NAMALWA (cell line): ENCODE results near the gene STIL.

Experiments used
- DNase-seq: peaks from one replicate; pipeline ENCODE4 v3.0.0-alpha.2; 2015; ENCODE audit warnings: low spot score

STIL gene

GRCh38 chr1:47235241-47235681 lies 78.7 kb downstream of the STIL start:
- DNase-seq: no peak

GRCh38 chr1:47233186-47233585 lies 80.8 kb downstream of the STIL start:
- DNase-seq: no peak

GRCh38 chr1:47232187-47232874 lies 81.6 kb downstream of the STIL start, which contains the start of gene TAL1:
Gene TAL1, minus strand, starts transcription at chr1:47232225. Its CDS starts 6,337 bp downstream, at chr1:47225888.
- no peak for DNase-seq

GRCh38 chr1:47231301-47232186 lies 82.4 kb downstream of the STIL start:
- no peak for DNase-seq

DNA sequence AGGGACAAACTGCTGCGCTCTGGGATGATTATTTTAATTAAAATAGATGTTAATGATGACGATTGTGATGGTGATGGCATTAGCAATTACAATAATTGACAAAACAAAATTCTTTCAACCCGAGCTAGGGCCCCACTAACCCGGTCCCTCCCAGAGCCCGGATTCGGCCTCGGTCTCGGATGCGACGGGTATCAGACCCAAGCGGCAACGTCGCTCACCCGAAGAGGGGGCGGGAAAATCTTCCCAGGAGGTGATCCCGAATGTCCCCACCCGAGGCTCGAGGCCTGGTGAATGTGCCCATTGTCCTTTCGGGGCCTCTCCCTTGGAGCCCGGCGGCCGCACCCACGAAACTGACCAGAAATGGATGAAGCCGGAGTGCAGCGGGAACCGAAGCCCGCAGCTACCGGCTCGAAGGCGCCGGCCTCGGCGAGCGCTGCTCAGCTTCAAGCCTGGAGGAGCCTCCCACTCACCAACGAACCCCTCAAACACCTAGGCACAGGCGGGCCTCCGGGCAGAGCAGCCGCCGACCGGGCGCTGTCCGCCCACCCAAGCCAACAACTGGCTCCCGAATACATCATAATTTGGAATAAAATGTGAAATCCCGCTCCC lies 83.2 kb downstream of the STIL start:
- DNase-seq: no peak

DNA sequence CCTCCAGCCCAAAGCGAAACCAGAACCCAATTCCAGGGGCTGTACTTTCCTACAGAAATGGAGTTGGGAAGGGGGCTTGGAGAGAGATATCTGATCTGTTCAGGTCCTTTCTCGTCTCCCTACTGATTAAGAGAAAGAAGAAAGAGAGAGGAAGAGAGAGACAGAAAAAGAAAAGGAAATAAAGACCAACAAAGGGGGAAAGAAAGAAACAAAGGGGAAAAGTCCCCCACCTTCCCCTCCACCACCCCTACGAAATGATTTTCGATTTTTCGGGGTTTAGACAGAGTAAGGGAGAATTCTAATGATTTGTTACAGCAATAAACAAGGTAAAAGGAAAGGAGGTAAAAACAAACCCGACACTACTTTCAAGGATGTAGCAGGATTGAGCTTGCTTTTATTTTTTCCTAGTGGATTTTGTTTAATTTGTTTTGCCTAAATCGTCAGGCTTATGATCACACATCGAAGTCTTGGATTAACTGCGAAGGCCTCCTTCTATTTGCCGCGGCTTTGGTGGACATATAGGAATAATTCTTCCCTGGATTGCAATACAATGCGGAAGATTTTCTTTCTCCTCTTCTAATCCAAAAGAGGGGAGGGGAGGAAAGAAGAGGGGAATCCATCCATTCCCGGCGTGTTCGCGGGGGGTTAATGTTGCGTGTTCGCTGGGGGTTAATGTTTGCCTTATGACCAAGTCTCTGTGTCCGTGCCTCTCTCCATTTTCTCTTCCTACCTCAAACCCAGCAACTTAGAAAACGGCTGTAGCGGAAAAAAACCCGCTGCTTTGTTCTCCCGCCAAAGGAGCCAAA lies 83.9 kb downstream of the STIL start:
- DNase-seq: no peak

DNA sequence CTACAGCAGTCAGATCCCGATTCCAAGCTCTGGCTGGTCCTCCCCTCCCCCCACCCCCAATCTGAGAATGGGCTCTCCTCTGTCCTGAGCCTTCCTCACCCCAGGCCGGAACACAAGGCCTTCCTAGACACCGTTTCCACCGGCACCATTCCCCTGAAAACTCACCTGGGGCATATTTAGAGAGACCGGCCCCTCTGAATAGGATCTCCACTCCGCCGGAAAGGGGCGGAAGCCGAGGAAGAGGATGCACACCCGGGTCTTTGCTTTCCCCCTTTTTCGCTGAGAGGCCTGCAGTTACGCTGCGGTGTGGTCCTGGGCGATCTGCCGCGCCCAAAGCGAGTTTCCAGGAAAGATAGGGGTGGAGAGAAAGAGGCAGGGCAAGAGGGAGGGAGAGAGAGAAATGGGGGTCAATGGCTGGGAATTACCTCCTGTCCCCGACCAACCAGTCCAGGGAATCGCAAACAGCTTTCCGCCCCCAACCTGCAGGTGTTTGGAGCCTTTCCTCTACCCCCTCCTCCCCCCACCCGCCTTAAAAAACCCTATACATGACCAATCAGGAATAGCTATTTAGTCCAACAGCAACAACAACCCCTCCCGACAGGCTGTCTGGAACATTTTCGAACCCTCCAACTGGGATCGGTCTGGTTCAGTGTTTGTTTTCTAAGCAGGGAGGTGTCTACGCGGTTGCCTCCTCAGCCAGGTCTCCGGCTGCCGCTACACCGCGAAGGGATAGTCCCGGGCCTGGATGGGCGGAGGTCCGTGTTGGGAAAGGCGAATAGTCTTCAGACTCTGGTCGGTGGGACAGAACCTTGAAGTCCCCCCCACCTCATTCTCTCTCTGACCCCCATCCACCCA lies 84.7 kb downstream of the STIL start:
- DNase-seq: no peak

DNA sequence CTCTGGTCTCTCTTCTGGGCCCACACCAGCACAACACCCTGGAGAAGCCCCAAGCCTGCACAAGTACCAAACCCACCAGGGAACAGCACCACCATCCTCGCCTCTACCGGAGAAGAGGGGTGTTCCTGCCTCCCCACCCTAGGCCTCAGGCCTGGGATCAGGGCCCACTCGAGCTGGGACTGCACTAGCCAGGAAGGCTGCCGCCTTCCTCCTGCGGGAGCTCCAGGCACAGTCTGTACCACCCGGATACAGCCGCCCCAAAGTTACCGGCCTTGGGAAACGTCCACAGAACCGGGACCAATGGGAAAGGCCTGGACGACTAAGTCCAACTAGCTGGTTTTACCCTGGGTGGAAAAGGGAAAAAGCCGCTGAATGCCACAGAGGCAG lies 85.3 kb downstream of the STIL start:
- DNase-seq: no peak

DNA sequence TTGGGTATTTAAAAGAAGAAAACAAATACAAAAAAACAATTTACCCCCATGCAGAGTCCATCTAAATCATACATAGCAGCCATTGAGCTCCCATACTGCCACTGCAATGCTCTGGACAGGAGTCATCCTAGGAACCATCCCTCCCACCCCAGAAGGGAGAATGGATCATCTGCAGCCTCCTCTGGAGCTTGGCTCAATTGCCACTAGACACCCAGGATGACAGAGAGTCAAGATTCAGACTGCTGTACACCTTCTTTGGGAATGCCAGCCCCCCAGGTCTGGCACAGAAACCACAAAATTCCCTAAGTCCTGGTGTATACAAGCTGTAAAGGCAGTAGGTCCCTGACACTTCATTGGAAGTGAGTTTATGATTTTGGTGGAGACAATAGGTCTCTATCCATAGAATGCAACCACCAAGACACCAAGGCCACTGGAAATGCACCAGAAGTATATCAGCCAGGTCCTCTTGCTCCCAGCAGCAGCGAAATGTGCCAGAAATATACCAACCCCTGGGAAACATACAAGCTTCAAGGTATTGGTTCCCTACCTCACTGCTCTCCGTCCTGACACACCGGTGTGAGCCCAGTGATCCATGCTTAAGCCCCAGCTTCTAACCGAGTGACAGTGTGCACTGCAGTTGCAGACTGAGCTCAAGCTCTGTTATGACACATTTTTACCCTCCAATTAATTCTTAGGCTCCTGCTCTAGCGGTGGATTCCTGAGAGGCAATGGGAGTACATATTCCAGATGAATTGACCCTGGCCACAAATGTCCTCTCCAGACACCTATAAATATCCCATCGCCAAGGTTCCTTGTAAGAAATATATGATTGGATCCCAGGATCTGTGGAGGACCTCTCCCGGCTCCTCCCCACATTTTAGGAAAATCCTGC lies 86.4 kb downstream of the STIL start:
- no peak for DNase-seq

DNA sequence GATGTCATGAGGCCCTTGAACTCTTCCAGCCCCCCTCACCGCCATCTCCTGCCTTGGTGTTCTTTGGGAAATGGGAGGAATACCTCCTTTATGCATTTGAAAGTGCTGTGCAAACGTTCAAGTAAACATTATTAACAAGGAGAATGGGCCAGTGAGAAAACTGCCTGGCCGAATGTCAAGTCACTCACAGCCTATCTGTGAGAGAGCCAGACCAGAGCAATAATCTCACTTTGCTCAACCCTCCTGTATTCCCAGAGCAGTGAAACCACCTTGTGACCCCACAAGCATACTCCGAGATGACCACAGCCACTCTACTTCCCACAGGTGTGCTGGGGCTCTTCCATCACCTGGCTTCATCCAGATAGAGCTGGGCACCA lies 87.1 kb downstream of the STIL start:
- no peak for DNase-seq

GRCh38 chr1:47226121-47226838 lies 87.7 kb downstream of the STIL start:
- no peak for DNase-seq

DNA sequence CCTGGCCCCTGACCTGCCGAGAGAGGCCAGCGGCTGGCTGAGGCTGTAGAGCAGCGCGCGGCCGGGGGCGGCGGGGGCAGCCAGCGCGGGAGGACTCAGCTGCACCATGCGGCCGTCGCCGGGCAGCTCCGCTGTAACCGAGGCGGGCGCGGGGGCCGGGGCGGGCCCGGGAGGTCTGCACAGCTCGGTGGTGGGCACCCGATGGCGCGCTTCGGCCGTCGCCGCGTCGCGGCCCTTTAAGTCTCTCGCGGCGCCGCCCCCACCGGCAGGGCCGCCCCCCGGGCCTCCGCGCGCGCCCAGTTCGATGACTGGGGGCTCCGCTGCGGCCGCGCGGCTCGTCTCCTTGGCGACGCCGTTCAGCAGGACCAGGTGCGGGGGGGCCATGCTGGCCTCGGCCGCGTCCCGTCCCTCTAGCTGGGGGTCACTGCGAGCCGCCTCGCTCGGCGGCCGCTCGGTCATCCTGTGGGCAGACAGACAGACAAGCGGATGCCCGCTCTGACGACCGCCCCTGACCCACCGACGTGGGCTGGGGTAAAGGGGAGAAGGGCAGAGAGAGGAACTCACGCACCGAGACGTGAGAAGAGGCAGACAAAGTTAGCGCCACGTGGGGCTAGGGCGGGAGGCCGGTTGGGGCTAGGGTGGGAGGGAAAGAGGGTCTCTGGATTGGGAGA lies 88.4 kb downstream of the STIL start:
- no peak for DNase-seq

DNA sequence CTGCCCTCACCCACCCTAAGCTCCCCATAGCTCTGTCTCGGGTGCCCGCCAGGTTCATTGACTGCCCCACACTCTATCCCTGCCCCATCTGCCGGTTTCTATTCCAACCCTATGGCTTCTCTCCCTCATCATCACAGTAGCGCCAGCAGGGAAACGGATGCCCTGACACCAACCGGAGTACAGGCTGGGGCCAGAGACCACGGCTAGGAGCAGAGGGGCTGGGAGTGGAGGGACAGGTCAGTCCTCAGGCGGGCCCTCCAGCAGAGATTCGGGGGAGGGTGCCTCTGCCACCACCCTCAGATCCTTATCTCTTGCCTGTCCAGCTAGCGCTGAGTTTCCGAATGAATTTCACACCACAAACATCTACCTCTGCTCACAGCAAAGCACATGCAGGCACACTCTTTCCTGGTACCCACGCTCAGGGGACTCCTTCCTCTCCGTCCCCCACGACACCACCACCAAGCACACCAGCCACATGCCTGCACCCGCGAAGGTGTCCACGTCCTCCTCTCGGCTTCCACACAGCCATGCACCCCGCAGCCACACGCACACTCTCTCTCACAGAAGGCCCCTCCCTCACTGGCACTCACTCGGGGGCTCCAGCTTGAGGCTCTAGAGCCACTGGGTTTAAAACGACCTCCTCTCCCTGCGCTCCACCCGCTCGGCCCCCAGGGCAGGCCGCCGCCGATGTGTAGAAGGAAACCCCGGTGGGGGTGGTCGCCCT lies 89.1 kb downstream of the STIL start:
- no peak for DNase-seq

- DNase-seq: no peak
These were observed 89.8 kb downstream of the STIL start for GRCh38 chr1:47223921-47224675.

GRCh38 chr1:47223174-47223920 lies 90.6 kb downstream of the STIL start:
- no peak for DNase-seq

DNA sequence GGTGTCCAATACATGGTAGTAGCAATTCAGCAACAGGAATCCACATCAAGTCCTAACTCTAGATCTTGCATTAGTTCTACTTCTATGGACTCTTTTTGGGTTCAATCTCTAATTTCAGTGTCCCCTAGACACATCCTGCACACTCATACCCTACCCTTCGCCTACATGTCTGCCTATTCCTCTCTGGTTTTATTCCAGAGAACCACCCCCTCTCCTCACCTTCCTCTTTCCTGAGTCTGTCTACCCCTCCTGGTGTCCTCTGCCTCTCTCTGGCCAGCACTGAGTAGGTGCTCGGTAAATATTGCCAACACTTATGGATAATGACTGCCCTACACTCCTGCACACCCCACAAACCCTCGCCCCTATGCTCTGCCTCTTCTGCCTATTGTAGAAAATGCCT lies 91.5 kb downstream of the STIL start:
- DNase-seq: no peak
